ENCODE data around the gene TBC1D20. TPM values are rescaled to one million over a fixed set of nuclear protein-coding genes. Genes with fewer than 3 reads are reported as not detected.

The TBC1D20 gene
- total and polyA plus RNA-seq, 2 donors (not counting 3 experiments of a cell fraction or from before 2014, with no cell fraction given), result 34.3 to 36.1 TPM

DNA sequence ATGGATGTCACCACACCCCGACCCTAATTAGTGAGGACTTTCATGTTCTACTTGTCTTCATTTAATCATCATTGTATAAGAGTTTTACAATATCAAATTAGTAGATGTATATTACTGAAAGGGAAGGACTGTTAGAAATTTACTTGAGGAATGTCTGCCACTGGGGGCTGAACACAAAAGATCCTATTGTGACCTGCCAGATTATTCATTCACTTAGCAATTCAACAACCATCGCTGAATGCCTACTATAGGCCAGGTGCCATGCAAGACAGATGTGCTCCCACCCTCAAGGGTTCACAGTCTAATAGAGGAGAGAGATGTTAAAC is 62.2 kb downstream of the TBC1D20 start:
- dilution Hi-C loops (cut with MboI; ENCODE audit: extremely low pct_ligation_motif_present, low sequenced_read_pairs) (no loop called here), intact Hi-C loops (cut with micrococcal nuclease) (no loop called here)
- FAIRE-seq (no peak), DNase-seq (ENCODE audit: low read depth, low spot score) (no peak)
- H3K9ac ChIP-seq (replicated peaks; ENCODE audit: extremely low read depth, insufficient read depth, low read length), result no peak overlapping the region
- no peaks in the 10 kb centered on the region for H3K4me1 ChIP-seq (ENCODE audit: control insufficient read depth, extremely low read depth, insufficient read depth, low read length)
- CTCF ChIA-PET, result interaction anchor here (0.9 to 1.5 kb wide), 6 partner anchors 18 to 70 kb away, joined by 3 to 6 read pairs (median 3); no protein-coding TSS in a partner anchor
- H3K9me3 ChIP-seq (replicated peaks; ENCODE audit: control insufficient read depth, insufficient read depth, low read length), result no peaks in the 10 kb centered on the region
- H3K27ac ChIP-seq (ENCODE audit: insufficient read depth, low read depth, low read length), result no peak overlapping the region
- H4K20me1 ChIP-seq (replicated peaks; ENCODE audit: control insufficient read depth, extremely low read depth, insufficient read depth, low read length), result no peaks in the 10 kb centered on the region
- no peaks in the 10 kb centered on the region for H3K79me2 ChIP-seq (ENCODE audit: control insufficient read depth, insufficient read depth, low read length)
- no peak overlapping the region for H3K4me3 ChIP-seq (replicated peaks in 1 of 3; ENCODE audit: insufficient read depth in 1 of 3, low read depth in 1 of 3, low read length in 3 of 3)
- TF ChIP-seq EZH2 (IDR thresholded peaks at IDR 0.05; ENCODE audit: borderline replicate concordance, low read depth, low read length, severe bottlenecking), result no peak
- H3K36me3 ChIP-seq (ENCODE audit: control insufficient read depth in 2 of 2, extremely low read depth in 1 of 2, insufficient read depth in 2 of 2, low read length in 2 of 2), result peaks cover 3 to 16% of the 10 kb centered on the region in 2 experiments
- no peak overlapping the region for H3K4me2 ChIP-seq (ENCODE audit: insufficient read depth, low read length)
- POLR2A ChIA-PET, result no interaction called here
- no peaks in the 10 kb centered on the region for H3K27me3 ChIP-seq (ENCODE audit: control insufficient read depth in 2 of 2, insufficient read depth in 2 of 2, low read length in 2 of 2)
- no peaks in the 10 kb centered on the region for H3K9me1 ChIP-seq (replicated peaks; ENCODE audit: control insufficient read depth, extremely low read depth, insufficient read depth, low read length)
- BruUV-seq (replicated peaks), result no TSS peak
- no peak overlapping the region for H2AFZ ChIP-seq (ENCODE audit: low read depth, low read length)

DNA sequence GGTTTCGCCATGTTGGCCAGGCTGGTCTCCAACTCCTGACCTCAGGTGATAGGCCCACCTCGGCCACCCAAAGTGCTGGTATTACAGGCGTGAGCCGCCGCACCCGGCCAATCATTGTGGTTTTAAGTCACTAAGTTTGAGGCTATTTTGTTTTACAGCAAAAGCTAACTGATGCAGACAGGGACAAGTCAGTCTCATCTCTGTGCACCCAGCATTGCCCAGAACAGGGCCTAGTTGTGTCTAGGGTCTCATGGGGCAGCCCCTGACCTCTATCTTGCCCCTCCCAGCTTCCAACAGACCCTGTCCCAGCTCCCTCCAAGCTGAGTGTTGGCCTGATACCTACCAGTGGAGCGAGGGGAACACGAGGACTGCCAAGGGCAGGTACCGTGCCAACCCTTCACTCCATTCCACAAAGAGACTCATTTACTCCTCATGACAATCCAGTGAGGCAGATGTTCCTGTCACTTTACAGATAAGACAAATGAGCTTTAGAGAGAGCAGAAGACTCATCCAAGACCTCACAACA is 63.1 kb downstream of the TBC1D20 start:
- no peak for DNase-seq (ENCODE audit: low read depth, low spot score)
- H3K4me2 ChIP-seq (ENCODE audit: insufficient read depth, low read length), result no peak overlapping the region
- peaks cover 3 to 18% of the 10 kb centered on the region in 2 experiments for H3K36me3 ChIP-seq (ENCODE audit: control insufficient read depth in 2 of 2, extremely low read depth in 1 of 2, insufficient read depth in 2 of 2, low read length in 2 of 2)
- H3K9ac ChIP-seq (replicated peaks; ENCODE audit: extremely low read depth, insufficient read depth, low read length), result no peak overlapping the region
- intact Hi-C loops (cut with micrococcal nuclease), result no loop called here
- POLR2A ChIA-PET, result interaction anchor here (1.4 kb wide), 1 partner anchor 27 kb away, joined by 6 read pairs; no protein-coding TSS in a partner anchor
- no peaks in the 10 kb centered on the region for H3K79me2 ChIP-seq (ENCODE audit: control insufficient read depth, insufficient read depth, low read length)
- dilution Hi-C loops (cut with MboI; ENCODE audit: extremely low pct_ligation_motif_present, low sequenced_read_pairs), result no loop called here
- BruUV-seq (replicated peaks), result no TSS peak
- CTCF ChIA-PET, result interaction anchor here (1.0 to 2.4 kb wide), 5 partner anchors 8 to 45 kb away, joined by 3 to 10 read pairs (median 3); no protein-coding TSS in a partner anchor
- H3K27ac ChIP-seq (ENCODE audit: insufficient read depth, low read depth, low read length), result no peak overlapping the region
- FAIRE-seq, result no peak
- no peaks in the 10 kb centered on the region for H4K20me1 ChIP-seq (replicated peaks; ENCODE audit: control insufficient read depth, extremely low read depth, insufficient read depth, low read length)
- no peaks in the 10 kb centered on the region for H3K4me1 ChIP-seq (ENCODE audit: control insufficient read depth, extremely low read depth, insufficient read depth, low read length)
- H3K27me3 ChIP-seq (ENCODE audit: control insufficient read depth in 2 of 2, insufficient read depth in 2 of 2, low read length in 2 of 2), result no peaks in the 10 kb centered on the region
- no peak overlapping the region for H2AFZ ChIP-seq (ENCODE audit: low read depth, low read length)
- H3K9me1 ChIP-seq (replicated peaks; ENCODE audit: control insufficient read depth, extremely low read depth, insufficient read depth, low read length), result no peaks in the 10 kb centered on the region
- H3K9me3 ChIP-seq (replicated peaks; ENCODE audit: control insufficient read depth, insufficient read depth, low read length), result no peaks in the 10 kb centered on the region
- H3K4me3 ChIP-seq (replicated peaks in 1 of 3; ENCODE audit: insufficient read depth in 1 of 3, low read depth in 1 of 3, low read length in 3 of 3), result no peak overlapping the region
- TF ChIP-seq EZH2 (IDR thresholded peaks at IDR 0.05; ENCODE audit: borderline replicate concordance, low read depth, low read length, severe bottlenecking) (no peak), MYC (IDR thresholded peaks at IDR 0.05; ENCODE audit: low read depth, low read length) (no peak), GATA2 (IDR thresholded peaks at IDR 0.05; ENCODE audit: insufficient read depth, insufficient read length, low read depth, low read length) (no peak), FOS (IDR thresholded peaks at IDR 0.05; ENCODE audit: borderline replicate concordance, insufficient read depth, low read length) (no peak)
- TF ChIP-seq, protein P1, sequence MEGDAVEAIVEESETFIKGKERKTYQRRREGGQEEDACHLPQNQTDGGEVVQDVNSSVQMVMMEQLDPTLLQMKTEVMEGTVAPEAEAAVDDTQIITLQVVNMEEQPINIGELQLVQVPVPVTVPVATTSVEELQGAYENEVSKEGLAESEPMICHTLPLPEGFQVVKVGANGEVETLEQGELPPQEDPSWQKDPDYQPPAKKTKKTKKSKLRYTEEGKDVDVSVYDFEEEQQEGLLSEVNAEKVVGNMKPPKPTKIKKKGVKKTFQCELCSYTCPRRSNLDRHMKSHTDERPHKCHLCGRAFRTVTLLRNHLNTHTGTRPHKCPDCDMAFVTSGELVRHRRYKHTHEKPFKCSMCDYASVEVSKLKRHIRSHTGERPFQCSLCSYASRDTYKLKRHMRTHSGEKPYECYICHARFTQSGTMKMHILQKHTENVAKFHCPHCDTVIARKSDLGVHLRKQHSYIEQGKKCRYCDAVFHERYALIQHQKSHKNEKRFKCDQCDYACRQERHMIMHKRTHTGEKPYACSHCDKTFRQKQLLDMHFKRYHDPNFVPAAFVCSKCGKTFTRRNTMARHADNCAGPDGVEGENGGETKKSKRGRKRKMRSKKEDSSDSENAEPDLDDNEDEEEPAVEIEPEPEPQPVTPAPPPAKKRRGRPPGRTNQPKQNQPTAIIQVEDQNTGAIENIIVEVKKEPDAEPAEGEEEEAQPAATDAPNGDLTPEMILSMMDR (IDR thresholded peaks at IDR 0.05; ENCODE audit: extremely low read depth in 1 of 2, insufficient read depth in 1 of 2, low read depth in 1 of 2, low read length in 2 of 2), result no peak
- TF ChIP-seq, protein P2, sequence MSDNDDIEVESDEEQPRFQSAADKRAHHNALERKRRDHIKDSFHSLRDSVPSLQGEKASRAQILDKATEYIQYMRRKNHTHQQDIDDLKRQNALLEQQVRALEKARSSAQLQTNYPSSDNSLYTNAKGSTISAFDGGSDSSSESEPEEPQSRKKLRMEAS (IDR thresholded peaks at IDR 0.05; ENCODE audit: insufficient read depth, insufficient read length), result no peak
